Activated T-cell treated with anti-CD3 and anti-CD28 coated beads, Interleukin-2, amount 50 U/mL, for 72 hours (primary cell): ENCODE results near the gene LCNL1. TPM values are rescaled to one million over a fixed set of nuclear protein-coding genes. Genes with fewer than 3 reads are reported as not detected.

Experiments
- ATAC-seq, 2 donors: fragments of 150-1000 bp; cut with Tn5 transposase; replicated peaks in 1 of 2; 2 replicates each; pipeline ENCODE4 v1.10.0; 2021; ENCODE audit warnings: moderate library complexity in 2 of 2, mild to moderate bottlenecking in 1 of 2
- DNase-seq, 2 donors: peaks; one replicate each; pipeline ENCODE4 v3.0.0; 2021 to 2022; ENCODE audit warnings: mixed read lengths in 1 of 2
- H3K27ac Mint-ChIP-seq: one replicate; pipeline ENCODE4 v1.8.0; 2022; ENCODE audit warnings: mild to moderate bottlenecking, moderate library complexity, mixed read lengths
- H3K27me3 Mint-ChIP-seq: one replicate; pipeline ENCODE4 v1.8.0; 2022; ENCODE audit warnings: low read depth, mixed read lengths
- H3K36me3 Mint-ChIP-seq, 2 donors: one replicate each; pipeline ENCODE4 v1.8.0; 2022; ENCODE audit warnings: mixed read lengths in 2 of 2, mild to moderate bottlenecking in 1 of 2; ENCODE audit not compliant: insufficient read depth in 2 of 2
- H3K4me1 Mint-ChIP-seq: one replicate; pipeline ENCODE4 v1.8.0; 2022; ENCODE audit warnings: low read depth, mixed read lengths
- H3K4me3 Mint-ChIP-seq, 2 donors: one replicate each; pipeline ENCODE4 v1.8.0; 2022; ENCODE audit warnings: mild to moderate bottlenecking in 2 of 2, mixed read lengths in 2 of 2, moderate library complexity in 2 of 2
- H3K9me3 Mint-ChIP-seq, 2 donors: one replicate each; pipeline ENCODE4 v1.8.0; 2022; ENCODE audit warnings: mixed read lengths in 2 of 2
- total RNA-seq, 2 donors: library from RNA; stranded (reverse); gene quantifications; one replicate each; pipeline ENCODE4 v1.2.3, GENCODE V29; 2022

Gene LCNL1
- total RNA-seq, 2 donors from 2014 or later, result not detected

- DNase-seq (no peak), ATAC-seq (no peak)
- Mint-ChIP-seq H3K4me3 (no peak overlapping the region), H3K36me3 (peaks cover 2 to 3% of the 10 kb centered on the region in 2 donors), H3K27me3 (no peaks in the 10 kb centered on the region), H3K27ac (no peak overlapping the region), H3K9me3 (peaks cover 4 to 5% of the 10 kb centered on the region in 2 donors), H3K4me1 (peaks cover 4% of the 10 kb centered on the region)
Measured at GRCh38 chr9:136958898-136959850, 23.6 kb upstream of the LCNL1 start.

GRCh38 chr9:136960212-136960937, 22.4 kb upstream of the LCNL1 start:
- Mint-ChIP-seq H3K4me3 (no peak overlapping the region), H3K4me1 (peaks cover 4% of the 10 kb centered on the region), H3K27me3 (no peaks in the 10 kb centered on the region), H3K27ac (no peak overlapping the region), H3K9me3 (peaks cover 4 to 5% of the 10 kb centered on the region in 2 donors), H3K36me3 (peaks cover 2 to 3% of the 10 kb centered on the region in 2 donors)
- ATAC-seq (no peak), DNase-seq (no peak)

- Mint-ChIP-seq H3K27me3 (no peaks in the 10 kb centered on the region), H3K9me3 (peaks cover 4 to 5% of the 10 kb centered on the region in 2 donors), H3K27ac (no peak overlapping the region), H3K4me3 (no peak overlapping the region), H3K36me3 (peaks cover 2 to 3% of the 10 kb centered on the region in 2 donors), H3K4me1 (peaks cover 9% of the 10 kb centered on the region)
- ATAC-seq (no peak), DNase-seq (no peak)
Measured at GRCh38 chr9:136960938-136961275, 21.9 kb upstream of the LCNL1 start.

GRCh38 chr9:136961279-136962065, 21.3 kb upstream of the LCNL1 start:
- peaks cover 4% of the 10 kb centered on the region in 2 donors for H3K9me3 Mint-ChIP-seq
- H3K27ac Mint-ChIP-seq, result no peak overlapping the region
- DNase-seq (no peak), ATAC-seq (no peak)
- H3K27me3 Mint-ChIP-seq, result no peaks in the 10 kb centered on the region
- no peak overlapping the region for H3K4me3 Mint-ChIP-seq
- H3K36me3 Mint-ChIP-seq, result peaks cover 2 to 3% of the 10 kb centered on the region in 2 donors
- peaks cover 15% of the 10 kb centered on the region for H3K4me1 Mint-ChIP-seq

GRCh38 chr9:136962163-136962562, 20.6 kb upstream of the LCNL1 start:
- no peaks in the 10 kb centered on the region for H3K36me3 Mint-ChIP-seq
- ATAC-seq (no peak), DNase-seq (no peak)
- H3K4me1 Mint-ChIP-seq, result peaks cover 15% of the 10 kb centered on the region
- H3K27ac Mint-ChIP-seq, result no peak overlapping the region
- no peaks in the 10 kb centered on the region for H3K9me3 Mint-ChIP-seq
- no peaks in the 10 kb centered on the region for H3K27me3 Mint-ChIP-seq
- H3K4me3 Mint-ChIP-seq, result no peak overlapping the region

GRCh38 chr9:136962701-136963248, 20.0 kb upstream of the LCNL1 start:
- no peak overlapping the region for H3K4me3 Mint-ChIP-seq

GRCh38 chr9:136963341-136963740, 19.5 kb upstream of the LCNL1 start:
- no peak for ATAC-seq
- Mint-ChIP-seq H3K27ac (no peak overlapping the region), H3K4me1 (peaks cover 15% of the 10 kb centered on the region), H3K9me3 (no peaks in the 10 kb centered on the region), H3K27me3 (no peaks in the 10 kb centered on the region), H3K4me3 (no peak overlapping the region), H3K36me3 (no peaks in the 10 kb centered on the region)
- no peak for DNase-seq

More at GRCh38 chr9:136962701-136963248, 20.0 kb upstream of the LCNL1 start:
- DNase-seq (no peak), ATAC-seq (peak in 1 of 2 donors; percentile 30)
- Mint-ChIP-seq H3K36me3 (no peaks in the 10 kb centered on the region), H3K27ac (no peak overlapping the region), H3K9me3 (no peaks in the 10 kb centered on the region), H3K4me1 (peaks cover 15% of the 10 kb centered on the region), H3K27me3 (no peaks in the 10 kb centered on the region)

GRCh38 chr9:136963751-136964150, 19.0 kb upstream of the LCNL1 start:
- Mint-ChIP-seq H3K9me3 (no peaks in the 10 kb centered on the region), H3K27me3 (no peaks in the 10 kb centered on the region), H3K4me1 (peaks cover 15% of the 10 kb centered on the region), H3K27ac (no peak overlapping the region), H3K4me3 (no peak overlapping the region), H3K36me3 (no peaks in the 10 kb centered on the region)
- DNase-seq (no peak), ATAC-seq (no peak)

GRCh38 chr9:136964171-136964689, 18.6 kb upstream of the LCNL1 start:
- peaks cover 15% of the 10 kb centered on the region for H3K4me1 Mint-ChIP-seq
- no peak for DNase-seq
- H3K4me3 Mint-ChIP-seq, result no peak overlapping the region
- no peak for ATAC-seq
- H3K27ac Mint-ChIP-seq, result no peak overlapping the region
- no peaks in the 10 kb centered on the region for H3K27me3 Mint-ChIP-seq
- H3K36me3 Mint-ChIP-seq, result no peaks in the 10 kb centered on the region
- no peaks in the 10 kb centered on the region for H3K9me3 Mint-ChIP-seq

GRCh38 chr9:136964833-136965422, 17.9 kb upstream of the LCNL1 start:
- peaks cover 15% of the 10 kb centered on the region for H3K4me1 Mint-ChIP-seq
- no peaks in the 10 kb centered on the region for H3K36me3 Mint-ChIP-seq
- H3K4me3 Mint-ChIP-seq, result no peak overlapping the region
- no peak for DNase-seq
- ATAC-seq, result no peak
- no peaks in the 10 kb centered on the region for H3K9me3 Mint-ChIP-seq
- no peaks in the 10 kb centered on the region for H3K27me3 Mint-ChIP-seq
- H3K27ac Mint-ChIP-seq, result no peak overlapping the region

GRCh38 chr9:136965771-136966484, 16.9 kb upstream of the LCNL1 start:
- peak overlapping the region; percentile 67 to 82 for H3K4me3 Mint-ChIP-seq
- H3K27me3 Mint-ChIP-seq, result no peaks in the 10 kb centered on the region
- no peaks in the 10 kb centered on the region for H3K36me3 Mint-ChIP-seq
- H3K9me3 Mint-ChIP-seq, result no peaks in the 10 kb centered on the region
- no peak overlapping the region for H3K27ac Mint-ChIP-seq
- peak; percentile 56 to 74 for ATAC-seq
- DNase-seq, result peak in 1 of 2 donors; percentile 35
- peaks cover 13% of the 10 kb centered on the region for H3K4me1 Mint-ChIP-seq
